ENCODE data around the gene NFATC1. TPM values are rescaled to one million over a fixed set of nuclear protein-coding genes. Genes with fewer than 3 reads are reported as not detected.

NFATC1 gene
- total and polyA plus RNA-seq, 2 experiments from 2014 or later: 4.2 to 11.3 TPM

DNA sequence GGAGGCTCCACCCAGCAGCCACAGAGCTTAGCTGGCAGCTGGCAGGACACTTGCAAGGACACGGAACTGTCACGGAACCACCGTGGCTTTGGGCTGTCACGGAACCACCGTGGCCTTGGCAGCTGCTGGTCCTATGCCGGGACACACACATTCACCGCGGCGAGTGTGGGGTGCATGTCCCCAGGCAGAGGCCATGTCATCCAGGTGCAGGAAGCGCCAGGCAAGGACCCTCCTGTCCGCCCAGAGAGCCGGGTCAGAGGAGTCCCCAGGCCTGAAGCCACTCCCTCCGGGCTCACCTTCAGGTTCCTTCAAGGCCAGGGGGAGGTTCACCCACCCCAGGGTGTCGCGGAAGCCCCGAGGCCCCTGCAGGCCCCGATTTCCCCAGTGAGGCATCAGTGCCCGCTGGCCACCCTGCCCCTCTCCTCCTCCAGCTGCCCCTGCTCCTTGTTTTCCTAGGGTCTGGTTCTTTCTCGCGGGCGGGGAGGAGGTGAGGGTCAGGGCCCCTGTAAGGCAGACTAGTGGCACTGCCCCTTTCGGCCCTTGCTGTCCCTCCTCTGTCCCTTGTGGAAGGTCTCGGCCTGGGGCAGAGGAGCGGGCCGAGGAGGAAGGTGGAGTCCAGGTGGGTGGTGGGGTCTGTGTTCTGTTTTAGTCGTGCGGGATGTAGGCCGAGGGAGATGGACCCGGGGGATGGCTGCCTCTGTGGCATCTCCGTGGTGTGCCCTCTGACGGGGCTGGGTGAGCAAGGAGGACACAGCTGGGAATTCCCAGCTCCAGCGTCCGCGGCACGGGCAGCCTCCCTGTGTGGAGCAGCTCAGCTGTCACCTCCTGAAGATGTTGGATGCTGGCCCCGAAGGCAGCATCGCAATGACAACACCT, 60.6 kb downstream of the NFATC1 start:
- H3K79me2 ChIP-seq: no peaks in the 10 kb centered on the region
- TF ChIP-seq EZH2 (IDR thresholded peaks at IDR 0.05; ENCODE audit: borderline replicate concordance) (no peak), EZH2phosphoT487 (IDR thresholded peaks at IDR 0.05; ENCODE audit: low read depth, severe bottlenecking, unreplicated experiment) (no peak)
- TF ChIP-seq, protein P1, sequence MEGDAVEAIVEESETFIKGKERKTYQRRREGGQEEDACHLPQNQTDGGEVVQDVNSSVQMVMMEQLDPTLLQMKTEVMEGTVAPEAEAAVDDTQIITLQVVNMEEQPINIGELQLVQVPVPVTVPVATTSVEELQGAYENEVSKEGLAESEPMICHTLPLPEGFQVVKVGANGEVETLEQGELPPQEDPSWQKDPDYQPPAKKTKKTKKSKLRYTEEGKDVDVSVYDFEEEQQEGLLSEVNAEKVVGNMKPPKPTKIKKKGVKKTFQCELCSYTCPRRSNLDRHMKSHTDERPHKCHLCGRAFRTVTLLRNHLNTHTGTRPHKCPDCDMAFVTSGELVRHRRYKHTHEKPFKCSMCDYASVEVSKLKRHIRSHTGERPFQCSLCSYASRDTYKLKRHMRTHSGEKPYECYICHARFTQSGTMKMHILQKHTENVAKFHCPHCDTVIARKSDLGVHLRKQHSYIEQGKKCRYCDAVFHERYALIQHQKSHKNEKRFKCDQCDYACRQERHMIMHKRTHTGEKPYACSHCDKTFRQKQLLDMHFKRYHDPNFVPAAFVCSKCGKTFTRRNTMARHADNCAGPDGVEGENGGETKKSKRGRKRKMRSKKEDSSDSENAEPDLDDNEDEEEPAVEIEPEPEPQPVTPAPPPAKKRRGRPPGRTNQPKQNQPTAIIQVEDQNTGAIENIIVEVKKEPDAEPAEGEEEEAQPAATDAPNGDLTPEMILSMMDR (IDR thresholded peaks at IDR 0.05; ENCODE audit: poor library complexity): no peak

DNA sequence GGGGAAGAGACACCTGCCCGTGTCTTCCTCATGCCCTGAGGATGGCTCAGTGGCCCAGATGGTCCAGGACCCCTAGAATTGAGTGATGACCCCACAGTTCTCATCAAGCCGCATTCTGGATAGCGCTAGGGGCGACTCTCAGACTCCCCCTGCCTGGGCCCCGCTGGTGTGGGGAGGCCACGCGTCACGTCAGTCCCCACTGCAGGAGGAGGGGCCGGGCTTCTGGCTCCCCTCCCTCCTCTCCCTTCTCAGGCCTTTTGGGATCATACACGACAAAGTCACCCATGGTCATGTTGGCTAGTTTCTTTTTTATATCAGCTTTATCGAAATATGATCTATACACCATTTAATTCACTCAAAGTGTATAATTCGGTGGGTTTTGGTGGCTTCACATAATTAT, 61.5 kb downstream of the NFATC1 start:
- TF ChIP-seq EZH2 (IDR thresholded peaks at IDR 0.05; ENCODE audit: borderline replicate concordance) (no peak), EZH2phosphoT487 (IDR thresholded peaks at IDR 0.05; ENCODE audit: low read depth, severe bottlenecking, unreplicated experiment) (no peak)
- TF ChIP-seq, protein P1 (IDR thresholded peaks at IDR 0.05; ENCODE audit: poor library complexity): no peak
- H4K20me1 ChIP-seq (ENCODE audit: insufficient read depth, poor library complexity, severe bottlenecking): no peaks in the 10 kb centered on the region
- H3K4me3 ChIP-seq: no peak overlapping the region
- no peaks in the 10 kb centered on the region for H3K9me3 ChIP-seq (ENCODE audit: low read depth)
- no peak for DNase-seq (ENCODE audit: low spot score)
- H3K4me2 ChIP-seq: no peak overlapping the region
- no peak overlapping the region for H3K27ac ChIP-seq
- H3K27me3 ChIP-seq: no peaks in the 10 kb centered on the region
- no peak overlapping the region for H2AFZ ChIP-seq
- peaks cover 23% of the 10 kb centered on the region for H3K4me1 ChIP-seq (ENCODE audit: insufficient read depth)
- no peaks in the 10 kb centered on the region for H3K36me3 ChIP-seq (replicated peaks; ENCODE audit: insufficient read depth, low read depth)
- H3K9me2 ChIP-seq (replicated peaks; ENCODE audit: insufficient read depth): no peaks in the 10 kb centered on the region
- WGBS (ENCODE audit: low lambda C conversion rate, missing lambda C conversion rate): 91% methylated on average over 12 of the region's 12 CpGs
- H3K79me2 ChIP-seq: no peaks in the 10 kb centered on the region

More for the DNA sequence above, 60.6 kb downstream of the NFATC1 start:
- Histone ChIP-seq H3K4me3 (no peak overlapping the region), H4K20me1 (ENCODE audit: insufficient read depth, poor library complexity, severe bottlenecking) (no peaks in the 10 kb centered on the region), H3K9me3 (ENCODE audit: low read depth) (no peaks in the 10 kb centered on the region), H3K9me2 (replicated peaks; ENCODE audit: insufficient read depth) (no peaks in the 10 kb centered on the region), H3K4me2 (no peak overlapping the region), H3K4me1 (ENCODE audit: insufficient read depth) (peaks cover 23% of the 10 kb centered on the region), H2AFZ (no peak overlapping the region), H3K27ac (no peak overlapping the region), H3K27me3 (no peaks in the 10 kb centered on the region), H3K36me3 (replicated peaks; ENCODE audit: insufficient read depth, low read depth) (no peaks in the 10 kb centered on the region)
- no peak for DNase-seq (ENCODE audit: low spot score)
- 97% methylated on average over 33 of the region's 37 CpGs for WGBS (ENCODE audit: low lambda C conversion rate, missing lambda C conversion rate)

DNA sequence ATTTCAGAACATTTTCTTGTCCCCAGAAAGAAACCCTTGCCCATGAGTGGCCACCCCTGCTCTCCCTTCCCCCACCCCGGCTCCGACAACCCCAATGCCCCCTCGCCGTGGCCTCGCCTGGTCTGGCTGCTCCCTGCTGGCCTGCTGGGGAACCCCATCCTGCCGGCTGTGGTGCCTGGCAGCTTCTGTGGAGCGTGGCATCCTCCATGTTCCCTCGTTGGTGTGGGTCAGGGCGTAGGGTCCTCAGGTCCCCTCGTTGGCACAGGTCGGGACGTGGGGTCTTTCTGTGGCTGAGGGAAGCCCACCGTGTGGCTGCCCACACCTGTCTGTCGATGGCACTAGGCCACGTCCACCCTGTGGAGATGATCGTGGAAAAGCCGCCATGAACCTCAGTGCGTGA, 61.9 kb downstream of the NFATC1 start:
- Histone ChIP-seq H3K27ac (no peak overlapping the region), H3K4me2 (no peak overlapping the region), H3K9me3 (ENCODE audit: low read depth) (no peaks in the 10 kb centered on the region), H4K20me1 (ENCODE audit: insufficient read depth, poor library complexity, severe bottlenecking) (no peaks in the 10 kb centered on the region), H3K27me3 (no peaks in the 10 kb centered on the region), H3K36me3 (replicated peaks; ENCODE audit: insufficient read depth, low read depth) (no peaks in the 10 kb centered on the region), H3K79me2 (no peaks in the 10 kb centered on the region), H3K4me1 (ENCODE audit: insufficient read depth) (peaks cover 23% of the 10 kb centered on the region), H3K4me3 (no peak overlapping the region), H3K9me2 (replicated peaks; ENCODE audit: insufficient read depth) (no peaks in the 10 kb centered on the region), H2AFZ (no peak overlapping the region)
- TF ChIP-seq, protein P1 (IDR thresholded peaks at IDR 0.05; ENCODE audit: poor library complexity): no peak
- no peak for TF ChIP-seq EZH2 (IDR thresholded peaks at IDR 0.05; ENCODE audit: borderline replicate concordance)
- DNase-seq (ENCODE audit: low spot score): no peak
- WGBS (ENCODE audit: low lambda C conversion rate, missing lambda C conversion rate): 94% methylated on average over 18 of the region's 18 CpGs
